ENCODE measurements around the gene ELFN1.

ELFN1 gene

GRCh38 chr7:1725199-1725690, 55.2 kb downstream of the ELFN1 start:
- TF ChIP-seq CTCF (IDR thresholded peaks at IDR 0.05), result no peak
- H3K9me3 ChIP-seq, result no peaks in the 10 kb centered on the region
- H3K4me3 ChIP-seq (ENCODE audit: low read depth in 1 of 2, low read length in 1 of 2), result no peak overlapping the region
- H3K4me1 ChIP-seq (ENCODE audit: control insufficient read depth in 1 of 2, insufficient read depth in 1 of 2, low read depth in 1 of 2, low read length in 1 of 2), result no peaks in the 10 kb centered on the region
- H3K27ac ChIP-seq, result no peak overlapping the region
- H3K36me3 ChIP-seq, result no peaks in the 10 kb centered on the region
- no peaks in the 10 kb centered on the region for H3K27me3 ChIP-seq

GRCh38 chr7:1725766-1726630, 55.9 kb downstream of the ELFN1 start:
- Histone ChIP-seq H3K9me3 (no peaks in the 10 kb centered on the region), H3K4me1 (ENCODE audit: control insufficient read depth in 1 of 2, insufficient read depth in 1 of 2, low read depth in 1 of 2, low read length in 1 of 2) (no peaks in the 10 kb centered on the region), H3K4me3 (ENCODE audit: low read depth in 1 of 2, low read length in 1 of 2) (no peak overlapping the region), H3K36me3 (no peaks in the 10 kb centered on the region), H3K27me3 (no peaks in the 10 kb centered on the region), H3K27ac (no peak overlapping the region)
- TF ChIP-seq CTCF (IDR thresholded peaks at IDR 0.05), result no peak

- Histone ChIP-seq H3K27ac (no peak overlapping the region), H3K4me3 (ENCODE audit: low read depth in 1 of 2, low read length in 1 of 2) (no peak overlapping the region), H3K27me3 (no peaks in the 10 kb centered on the region), H3K36me3 (no peaks in the 10 kb centered on the region), H3K4me1 (ENCODE audit: control insufficient read depth in 1 of 2, insufficient read depth in 1 of 2, low read depth in 1 of 2, low read length in 1 of 2) (no peaks in the 10 kb centered on the region), H3K9me3 (no peaks in the 10 kb centered on the region)
- no peak for TF ChIP-seq CTCF (IDR thresholded peaks at IDR 0.05)
Measured at GRCh38 chr7:1727079-1727478, 57.0 kb downstream of the ELFN1 start.

GRCh38 chr7:1727812-1728570, 57.9 kb downstream of the ELFN1 start:
- Histone ChIP-seq H3K4me3 (ENCODE audit: low read depth in 1 of 2, low read length in 1 of 2) (no peak overlapping the region), H3K27me3 (no peaks in the 10 kb centered on the region), H3K36me3 (no peaks in the 10 kb centered on the region), H3K27ac (no peak overlapping the region), H3K4me1 (ENCODE audit: control insufficient read depth in 1 of 2, insufficient read depth in 1 of 2, low read depth in 1 of 2, low read length in 1 of 2) (no peaks in the 10 kb centered on the region), H3K9me3 (no peaks in the 10 kb centered on the region)
- no peak for TF ChIP-seq CTCF (IDR thresholded peaks at IDR 0.05)

GRCh38 chr7:1729183-1729582, 59.1 kb downstream of the ELFN1 start:
- peaks cover 7% of the 10 kb centered on the region for H3K27me3 ChIP-seq
- H3K4me1 ChIP-seq (ENCODE audit: control insufficient read depth in 1 of 2, insufficient read depth in 1 of 2, low read depth in 1 of 2, low read length in 1 of 2), result no peaks in the 10 kb centered on the region
- no peak overlapping the region for H3K27ac ChIP-seq
- H3K36me3 ChIP-seq, result no peaks in the 10 kb centered on the region
- H3K4me3 ChIP-seq (ENCODE audit: low read depth in 1 of 2, low read length in 1 of 2), result no peak overlapping the region
- no peaks in the 10 kb centered on the region for H3K9me3 ChIP-seq
- no peak for TF ChIP-seq CTCF (IDR thresholded peaks at IDR 0.05)

Data from neutrophil (primary cell).